GM18858 (cell line): ENCODE results near the gene DLST.

Experiments used
- ATAC-seq: cut with Tn5 transposase; IDR thresholded peaks from one replicate; pipeline ENCODE4 v1.9.1; 2021; ENCODE audit not compliant: unreplicated experiment

DLST gene

GRCh38 chr14:74860899-74861733 is 20.6 kb upstream of the DLST start:
- no peak for ATAC-seq

- ATAC-seq: no peak
Measured at GRCh38 chr14:74861734-74862090, 20.0 kb upstream of the DLST start.

GRCh38 chr14:74863274-74863673 is 18.4 kb upstream of the DLST start:
- ATAC-seq: no peak

- ATAC-seq: no peak
Measured at GRCh38 chr14:74864198-74864597, 17.5 kb upstream of the DLST start.

- ATAC-seq: no peak
Measured at GRCh38 chr14:74865156-74865555, 16.6 kb upstream of the DLST start.

GRCh38 chr14:74866708-74867389 is 14.9 kb upstream of the DLST start:
- ATAC-seq: no peak

GRCh38 chr14:74867673-74868072 is 14.0 kb upstream of the DLST start:
- ATAC-seq: no peak

GRCh38 chr14:74868739-74869138 is 13.0 kb upstream of the DLST start:
- no peak for ATAC-seq

GRCh38 chr14:74871819-74872218 is 9.9 kb upstream of the DLST start:
- ATAC-seq: no peak

GRCh38 chr14:74875204-74875603 is 6.5 kb upstream of the DLST start:
- ATAC-seq: no peak

GRCh38 chr14:74875941-74876913 is 5.5 kb upstream of the DLST start, which contains the start of gene PROX2:
TSS of gene PROX2 (minus strand) at chr14:74876145. CDS start at chr14:74863834, 12,311 bp downstream.
- ATAC-seq: no peak

GRCh38 chr14:74879427-74880182 is 2.1 kb upstream of the DLST start:
- no peak for ATAC-seq

GRCh38 chr14:74882103-74882920 is 596 bp downstream of the DLST start:
- ATAC-seq: peak; percentile 20

GRCh38 chr14:74886001-74886400 is 4.3 kb downstream of the DLST start:
- ATAC-seq: no peak

- no peak for ATAC-seq
Measured at GRCh38 chr14:74888164-74889158, 6.7 kb downstream of the DLST start.

- ATAC-seq: no peak
Measured at GRCh38 chr14:74890262-74890661, 8.5 kb downstream of the DLST start.

GRCh38 chr14:74891870-74892269 is 10.2 kb downstream of the DLST start:
- no peak for ATAC-seq

- ATAC-seq: no peak
Measured at GRCh38 chr14:74892745-74893144, 11.0 kb downstream of the DLST start.
